ENCODE measurements around the gene SDK2. TPM values are rescaled to one million over a fixed set of nuclear protein-coding genes. Genes with fewer than 3 reads are reported as not detected.

SDK2 gene
- total and polyA plus RNA-seq, 2 experiments from 2014 or later = 0.74 to 5.1 TPM

- Histone ChIP-seq H3K4me2 (no peak overlapping the region), H3K36me3 (ENCODE audit: insufficient read depth) (no peaks in the 10 kb centered on the region), H3K4me3 (no peak overlapping the region), H3K27ac (ENCODE audit: low read depth) (0 out of 2 replicates have a peak overlapping the region, but pooled peaks have one; percentile 55), H4K20me1 (replicated peaks; ENCODE audit: insufficient read depth) (no peaks in the 10 kb centered on the region; the same call in 1 of the 2 replicates), H3K79me2 (replicated peaks; ENCODE audit: insufficient read depth) (peaks cover 17% of the 10 kb centered on the region), H3K27me3 (ENCODE audit: insufficient read depth) (no peaks in the 10 kb centered on the region), H3K9me2 (ENCODE audit: insufficient read depth) (no peaks in the 10 kb centered on the region), H3F3A (replicated peaks; ENCODE audit: low read depth) (no peaks in the 10 kb centered on the region), H2AFZ (no peak overlapping the region), H3K4me1 (ENCODE audit: insufficient read depth) (no peaks in the 10 kb centered on the region)
- ATAC-seq = no peak
- Mint-ChIP-seq H3K9me3 (no peaks in the 10 kb centered on the region), H3K36me3 (ENCODE audit: low read depth) (no peaks in the 10 kb centered on the region), H3K27ac (peak overlapping the region; percentile 80; the same call in 1 of the 2 replicates), H3K27me3 (ENCODE audit: insufficient read depth, low read depth, poor library complexity) (peaks cover 13% of the 10 kb centered on the region), H3K4me1 (peaks cover 16% of the 10 kb centered on the region), H3K4me3 (no peak overlapping the region)
- no peak for DNase-seq (ENCODE audit: low spot score)
- no peak for TF ChIP-seq EZH2phosphoT487 (IDR thresholded peaks at IDR 0.05; ENCODE audit: unreplicated experiment)
- no peak for TF ChIP-seq JUNB (IDR thresholded peaks at IDR 0.05; ENCODE audit: unreplicated experiment)
- TF ChIP-seq ZNF462 (CRISPR knock-in tag; IDR thresholded peaks at IDR 0.05) = no peak
- TF ChIP-seq ZNF331 (CRISPR knock-in tag; IDR thresholded peaks at IDR 0.05; ENCODE audit: low read depth) = no peak
- no peak for TF ChIP-seq CREB1 (CRISPR knock-in tag; IDR thresholded peaks at IDR 0.05; ENCODE audit: low read depth)
- no peak for TF ChIP-seq REST (IDR thresholded peaks at IDR 0.05; ENCODE audit: unreplicated experiment)
- TF ChIP-seq STAT1 (IDR thresholded peaks at IDR 0.05; ENCODE audit: unreplicated experiment) = no peak
- TF ChIP-seq POLR2AphosphoS5 (IDR thresholded peaks at IDR 0.05; ENCODE audit: low read depth) = no peak
These were observed 350.7 kb downstream of the SDK2 start for GRCh38 chr17:73293480-73293911.
